ENCODE results near the gene DDX3Y.

DNA sequence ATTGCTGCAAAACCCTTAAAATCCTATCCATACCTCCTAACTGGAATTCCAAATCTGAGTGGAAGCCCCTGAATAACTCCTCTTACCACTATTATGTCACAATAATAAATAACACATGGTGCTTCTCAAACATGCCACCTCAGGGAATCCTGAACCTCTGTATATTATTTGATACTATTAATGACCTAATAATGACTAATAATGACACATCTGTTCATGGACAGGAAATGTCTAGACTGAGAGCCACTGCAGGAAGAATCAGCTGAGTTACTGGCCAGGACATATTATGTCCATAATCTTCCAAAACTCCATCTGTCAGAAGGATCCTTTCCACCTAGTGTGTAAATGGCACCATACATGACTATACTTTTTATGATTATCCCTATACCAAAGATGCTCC, 7.7 kb upstream of the DDX3Y start:
- TF ChIP-seq, protein P1, sequence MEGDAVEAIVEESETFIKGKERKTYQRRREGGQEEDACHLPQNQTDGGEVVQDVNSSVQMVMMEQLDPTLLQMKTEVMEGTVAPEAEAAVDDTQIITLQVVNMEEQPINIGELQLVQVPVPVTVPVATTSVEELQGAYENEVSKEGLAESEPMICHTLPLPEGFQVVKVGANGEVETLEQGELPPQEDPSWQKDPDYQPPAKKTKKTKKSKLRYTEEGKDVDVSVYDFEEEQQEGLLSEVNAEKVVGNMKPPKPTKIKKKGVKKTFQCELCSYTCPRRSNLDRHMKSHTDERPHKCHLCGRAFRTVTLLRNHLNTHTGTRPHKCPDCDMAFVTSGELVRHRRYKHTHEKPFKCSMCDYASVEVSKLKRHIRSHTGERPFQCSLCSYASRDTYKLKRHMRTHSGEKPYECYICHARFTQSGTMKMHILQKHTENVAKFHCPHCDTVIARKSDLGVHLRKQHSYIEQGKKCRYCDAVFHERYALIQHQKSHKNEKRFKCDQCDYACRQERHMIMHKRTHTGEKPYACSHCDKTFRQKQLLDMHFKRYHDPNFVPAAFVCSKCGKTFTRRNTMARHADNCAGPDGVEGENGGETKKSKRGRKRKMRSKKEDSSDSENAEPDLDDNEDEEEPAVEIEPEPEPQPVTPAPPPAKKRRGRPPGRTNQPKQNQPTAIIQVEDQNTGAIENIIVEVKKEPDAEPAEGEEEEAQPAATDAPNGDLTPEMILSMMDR (IDR thresholded peaks at IDR 0.05; ENCODE audit: insufficient read depth, low read length, poor library complexity, severe bottlenecking), result no peak
- no peak for TF ChIP-seq EZH2phosphoT487 (conservative IDR thresholded peaks at IDR 0.05; ENCODE audit: low read length)

All from SU-DHL-6 (cell line).